ENCODE results near the gene STK32C.

Gene STK32C

DNA sequence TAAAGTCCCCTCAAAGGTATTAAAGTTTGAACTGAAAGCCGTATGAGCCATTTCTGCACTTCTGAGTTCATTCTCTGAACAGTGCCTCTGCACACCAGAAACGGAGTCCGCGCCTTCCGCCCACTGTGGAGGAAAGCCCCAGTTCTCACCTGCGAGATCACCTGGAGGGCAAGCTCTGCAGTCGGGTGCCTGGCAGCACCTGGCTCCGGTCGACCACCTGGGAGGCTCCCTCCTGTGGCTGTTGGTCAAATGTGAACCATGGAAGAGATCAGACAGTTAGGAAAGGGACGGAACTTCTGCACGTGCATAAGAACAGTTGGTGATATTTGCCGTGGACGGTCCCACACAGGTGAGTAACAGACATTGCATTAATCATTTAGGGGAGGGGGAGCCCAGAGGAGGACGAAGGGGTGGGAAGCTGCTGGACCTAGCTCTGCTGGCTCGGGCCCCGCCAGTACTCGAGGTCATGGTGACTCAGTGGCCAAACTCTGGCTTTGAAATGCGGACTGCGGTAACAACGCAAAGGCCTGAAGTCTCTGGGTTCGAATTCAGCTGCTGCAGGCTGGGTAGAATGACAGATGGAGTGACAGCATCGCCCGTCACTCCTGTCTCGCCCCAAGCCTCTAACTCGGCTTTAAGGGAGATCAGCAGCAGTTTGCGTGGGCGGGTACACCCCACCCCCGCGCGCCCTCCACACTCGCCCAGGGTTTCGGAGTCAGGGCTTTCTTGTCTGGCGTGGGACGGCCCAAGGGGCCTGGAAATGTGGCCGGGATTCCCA is 122.7 kb downstream of the STK32C start:
- no peak overlapping the region for H3K27ac ChIP-seq
- TF ChIP-seq, protein P1, sequence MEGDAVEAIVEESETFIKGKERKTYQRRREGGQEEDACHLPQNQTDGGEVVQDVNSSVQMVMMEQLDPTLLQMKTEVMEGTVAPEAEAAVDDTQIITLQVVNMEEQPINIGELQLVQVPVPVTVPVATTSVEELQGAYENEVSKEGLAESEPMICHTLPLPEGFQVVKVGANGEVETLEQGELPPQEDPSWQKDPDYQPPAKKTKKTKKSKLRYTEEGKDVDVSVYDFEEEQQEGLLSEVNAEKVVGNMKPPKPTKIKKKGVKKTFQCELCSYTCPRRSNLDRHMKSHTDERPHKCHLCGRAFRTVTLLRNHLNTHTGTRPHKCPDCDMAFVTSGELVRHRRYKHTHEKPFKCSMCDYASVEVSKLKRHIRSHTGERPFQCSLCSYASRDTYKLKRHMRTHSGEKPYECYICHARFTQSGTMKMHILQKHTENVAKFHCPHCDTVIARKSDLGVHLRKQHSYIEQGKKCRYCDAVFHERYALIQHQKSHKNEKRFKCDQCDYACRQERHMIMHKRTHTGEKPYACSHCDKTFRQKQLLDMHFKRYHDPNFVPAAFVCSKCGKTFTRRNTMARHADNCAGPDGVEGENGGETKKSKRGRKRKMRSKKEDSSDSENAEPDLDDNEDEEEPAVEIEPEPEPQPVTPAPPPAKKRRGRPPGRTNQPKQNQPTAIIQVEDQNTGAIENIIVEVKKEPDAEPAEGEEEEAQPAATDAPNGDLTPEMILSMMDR (IDR thresholded peaks at IDR 0.05) = no peak
- no peak for TF ChIP-seq ZFX (IDR thresholded peaks at IDR 0.05; ENCODE audit: borderline replicate concordance)

DNA sequence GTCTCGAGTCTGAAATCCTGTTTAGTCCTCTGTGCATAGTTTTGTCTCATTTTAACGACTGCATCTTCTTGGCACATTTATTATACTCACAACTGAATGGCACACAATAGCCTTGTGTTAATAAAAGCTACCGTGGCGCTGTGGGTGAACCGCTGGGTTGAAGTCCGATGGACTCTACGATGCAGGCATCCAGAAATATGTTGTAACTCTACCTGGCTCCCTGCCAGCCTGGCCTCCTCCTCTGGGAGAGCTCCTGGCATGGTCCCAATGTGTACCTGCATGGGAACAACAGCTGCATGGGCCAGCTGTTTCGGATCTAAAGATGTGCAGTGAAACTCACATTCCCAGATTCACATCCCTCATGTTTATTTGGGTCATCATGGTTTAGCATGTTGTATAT is 124.7 kb downstream of the STK32C start:
- no peak for TF ChIP-seq ZFX (IDR thresholded peaks at IDR 0.05; ENCODE audit: borderline replicate concordance)
- TF ChIP-seq, protein P1 (IDR thresholded peaks at IDR 0.05) = no peak

DNA sequence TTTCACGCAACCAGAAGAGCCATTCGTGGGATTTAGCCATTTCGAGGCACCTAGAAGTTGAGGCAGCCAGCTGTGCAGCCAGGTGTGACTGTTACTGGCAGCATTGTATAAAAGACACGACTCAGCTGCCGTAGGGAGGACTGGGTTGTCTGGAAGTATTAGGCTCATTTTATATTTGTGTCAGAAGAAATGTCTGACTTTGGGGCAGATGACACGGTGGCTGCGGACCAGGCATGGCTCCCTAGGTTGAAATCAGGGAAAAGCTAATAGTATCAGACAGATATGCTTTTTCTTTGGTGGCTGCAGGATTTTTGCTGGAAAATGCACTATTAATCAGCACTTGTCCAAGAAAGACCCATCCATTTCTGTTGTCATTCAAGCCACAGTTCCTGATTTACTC is 125.2 kb downstream of the STK32C start:
- H3K27ac ChIP-seq = no peak overlapping the region
- TF ChIP-seq, protein P1 (IDR thresholded peaks at IDR 0.05) = no peak
- no peak for TF ChIP-seq ZFX (IDR thresholded peaks at IDR 0.05; ENCODE audit: borderline replicate concordance)

More for the DNA sequence above, 124.7 kb downstream of the STK32C start:
- no peak overlapping the region for H3K27ac ChIP-seq

DNA sequence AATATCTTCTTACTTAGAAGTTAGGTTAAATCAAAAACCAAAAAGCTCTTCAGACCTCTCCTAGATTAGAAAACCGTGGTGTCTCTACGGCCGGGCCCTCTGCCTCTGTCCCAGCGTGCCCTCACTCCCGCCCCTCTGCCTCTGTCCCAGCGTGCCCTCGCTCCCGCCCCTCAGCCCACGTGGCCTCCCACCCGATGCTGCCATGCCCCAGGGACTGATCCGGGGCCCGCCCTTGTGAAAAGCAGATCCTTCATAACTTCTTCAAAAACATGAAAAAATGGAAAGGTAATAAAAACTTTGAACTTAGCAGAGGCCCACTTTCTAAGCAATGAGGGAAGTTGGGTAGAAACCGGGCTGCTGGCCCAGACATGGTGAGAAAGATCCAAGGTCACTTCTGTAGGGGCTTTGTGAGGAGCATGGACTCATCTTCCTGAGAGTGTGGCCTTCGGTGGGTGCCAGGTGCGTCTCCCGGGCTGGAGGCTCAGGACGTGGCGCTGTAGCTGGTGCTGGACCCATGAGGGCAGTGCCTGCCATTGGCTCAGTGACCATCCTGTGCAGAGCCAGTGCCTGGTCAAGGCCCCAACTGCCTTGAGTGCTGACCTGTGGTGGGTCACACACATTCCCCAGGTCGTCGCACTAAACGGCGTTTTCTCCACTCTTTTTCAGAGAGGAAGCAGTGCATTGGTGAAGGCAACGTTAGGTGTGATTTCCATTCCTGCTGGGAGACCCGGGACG is 125.9 kb downstream of the STK32C start:
- H3K27ac ChIP-seq = no peak overlapping the region
- TF ChIP-seq, protein P1 (IDR thresholded peaks at IDR 0.05) = no peak
- no peak for TF ChIP-seq ZFX (IDR thresholded peaks at IDR 0.05; ENCODE audit: borderline replicate concordance)

GRCh38 chr10:132180736-132181135 is 127.0 kb downstream of the STK32C start:
- H3K27ac ChIP-seq = no peak overlapping the region
- TF ChIP-seq, protein P1 (IDR thresholded peaks at IDR 0.05) = no peak
- no peak for TF ChIP-seq ZFX (IDR thresholded peaks at IDR 0.05; ENCODE audit: borderline replicate concordance)

DNA sequence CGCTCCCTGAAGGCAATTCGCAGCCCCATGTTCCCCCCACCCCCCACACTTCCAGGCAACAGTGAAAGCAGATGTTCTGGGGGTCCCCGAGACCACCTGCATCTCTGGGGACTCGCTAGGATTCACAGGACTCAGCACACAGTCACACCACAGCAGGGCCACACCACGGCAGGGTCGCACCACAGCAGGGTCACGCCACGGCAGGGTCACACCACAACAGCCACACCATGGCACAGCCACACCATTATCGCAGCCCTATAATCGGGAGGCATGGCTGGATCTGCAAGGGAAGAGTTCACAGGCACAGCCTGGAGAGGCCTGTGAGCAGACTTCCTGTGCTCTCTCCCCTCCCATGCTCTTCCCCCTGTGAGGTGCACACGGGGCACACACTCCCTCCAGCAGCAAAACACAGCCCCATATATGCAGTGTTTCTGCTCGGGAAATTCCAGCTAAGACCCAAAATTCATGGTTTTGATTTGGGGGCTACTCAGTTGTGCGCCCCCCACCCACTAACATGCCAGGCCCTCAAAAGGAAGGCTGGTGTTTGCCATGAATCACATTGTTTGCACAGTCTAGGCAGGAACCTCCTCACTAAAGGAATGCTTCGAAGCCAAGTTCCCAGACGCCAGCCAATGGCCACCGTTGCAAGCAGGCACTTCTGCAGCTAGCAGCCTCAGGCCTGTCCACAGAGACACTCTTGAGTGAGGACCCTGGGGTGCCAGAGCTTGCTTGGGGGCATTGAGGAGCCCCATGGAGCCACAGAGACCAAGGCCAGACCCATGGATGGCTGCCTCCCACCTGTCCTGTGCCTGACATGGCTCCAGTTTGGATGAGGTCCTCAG is 128.0 kb downstream of the STK32C start:
- no peak overlapping the region for H3K27ac ChIP-seq
- TF ChIP-seq, protein P1 (IDR thresholded peaks at IDR 0.05) = no peak
- TF ChIP-seq ZFX (IDR thresholded peaks at IDR 0.05; ENCODE audit: borderline replicate concordance) = no peak

Data from 22Rv1 (cell line).